ENCODE measurements around the gene HERC2. TPM values are rescaled to one million over a fixed set of nuclear protein-coding genes. Genes with fewer than 3 reads are reported as not detected.

Gene HERC2
- total and polyA plus RNA-seq, 2 of the 8 experiments (the other 6 are each of a cell fraction or from before 2014, with no cell fraction given): 83.0 to 88.7 TPM

GRCh38 chr15:28274635-28275034 lies 47.3 kb downstream of the HERC2 start:
- Histone ChIP-seq H2BK5ac (ENCODE audit: low read depth, low read length) (no peak overlapping the region; the same call in 1 of the 2 replicates), H2BK15ac (ENCODE audit: low read length) (no peak overlapping the region), H3K14ac (ENCODE audit: insufficient read length) (no peak overlapping the region), H3K18ac (ENCODE audit: extremely low read depth, low read length) (no peak overlapping the region), H3K79me1 (ENCODE audit: low read depth, low read length) (no peaks in the 10 kb centered on the region), H3K9ac (replicated peaks in 1 of 4; ENCODE audit: extremely low read depth in 1 of 4, low read depth in 3 of 4, low read length in 3 of 4) (no peak overlapping the region), H4K20me1 (replicated peaks in 1 of 2; ENCODE audit: control insufficient read depth in 1 of 2, insufficient read depth in 2 of 2, low read length in 2 of 2) (peaks cover 0 to 5% of the 10 kb centered on the region in 2 experiments), H2BK120ac (replicated peaks; ENCODE audit: low read depth, low read length) (no peak overlapping the region), H2AK5ac (ENCODE audit: low read depth, low read length) (no peak overlapping the region), H3K4ac (replicated peaks; ENCODE audit: insufficient read length, low read depth, low read length) (no peak overlapping the region), H3K4me3 (ENCODE audit: extremely low read depth in 1 of 4, insufficient read depth in 2 of 4, low read depth in 3 of 4, low read length in 4 of 4) (no peak overlapping the region), H3K36me3 (ENCODE audit: control insufficient read depth in 2 of 4, insufficient read depth in 4 of 4, low read length in 3 of 4) (peaks cover 2 to 24% (median 17%) of the 10 kb centered on the region in 4 experiments; a peak in 7 of 8 replicates), H3K27ac (ENCODE audit: low read depth, low read length) (no peak overlapping the region), H2BK20ac (ENCODE audit: low read length) (no peak overlapping the region), H3K4me1 (replicated peaks in 1 of 4; ENCODE audit: control insufficient read depth in 3 of 4, insufficient read depth in 4 of 4, low read length in 3 of 4) (no peaks in the 10 kb centered on the region; a peak in 1 of 7 replicates), H3K23ac (ENCODE audit: insufficient read length) (no peak overlapping the region), H3K79me2 (ENCODE audit: control insufficient read depth in 1 of 2, insufficient read depth in 2 of 2, low read length in 2 of 2) (peaks cover 0 to 4% of the 10 kb centered on the region in 2 experiments; a peak in 1 of 4 replicates), H2AFZ (ENCODE audit: low read length) (no peak overlapping the region), H3K9me3 (ENCODE audit: insufficient read depth in 2 of 2, low read depth in 1 of 2, low read length in 1 of 2) (no peaks in the 10 kb centered on the region), H4K91ac (replicated peaks; ENCODE audit: insufficient read length, low read length) (no peak overlapping the region), H3K4me2 (ENCODE audit: insufficient read depth in 1 of 2, low read depth in 2 of 2, low read length in 2 of 2) (no peak overlapping the region), H4K8ac (ENCODE audit: extremely low read depth, insufficient read depth, low read length) (no peak overlapping the region), H3K27me3 (replicated peaks in 1 of 4; ENCODE audit: control insufficient read depth in 3 of 4, extremely low read depth in 1 of 4, insufficient read depth in 3 of 4, low read length in 3 of 4) (no peaks in the 10 kb centered on the region), H2BK12ac (ENCODE audit: low read depth, low read length) (no peak overlapping the region), H3K56ac (replicated peaks; ENCODE audit: insufficient read length, low read depth, low read length) (no peak overlapping the region), H4K5ac (ENCODE audit: insufficient read length, low read depth, low read length) (no peak overlapping the region), H3K23me2 (ENCODE audit: low read depth, low read length) (no peaks in the 10 kb centered on the region)
- CTCF ChIA-PET (ENCODE audit: partially characterized antibody): interaction anchor here (0.8 kb wide), 1 partner anchor 18 kb away, joined by 3 read pairs; no protein-coding TSS in a partner anchor
- WGBS, 2 experiments (ENCODE audit: extremely low coverage in 1 of 2, insufficient coverage in 1 of 2, insufficient read length in 1 of 2, insufficient replicate concordance in 2 of 2, low coverage in 1 of 2, low lambda C conversion rate in 2 of 2, missing lambda C conversion rate in 1 of 2): 91% methylated on average over 16 of the region's 16 CpGs; no CpG with 5 or more reads in 1 of the 2 experiments
- POLR2A ChIA-PET (ENCODE audit: partially characterized antibody): no interaction called here
- DNase-seq (ENCODE audit: low read depth in 1 of 2, low spot score in 2 of 2) (no peak), FAIRE-seq (no peak)
- TF ChIP-seq CHD2 (IDR thresholded peaks at IDR 0.05; ENCODE audit: low read length): no peak
